Esophagus squamous epithelium (tissue), 4 donors: ENCODE data around the gene NPHP4.

ENCODE experiments used
- CTCF ChIP-seq, 6 experiments: fragments of 450-650 bp in 4 of 6; fragments of 200-600 bp in 2 of 6; sonication (generic) in 2 of 6; IDR thresholded peaks; one replicate each; pipeline ENCODE4 v1.5.1; 2016 to 2019; ENCODE audit warnings: antibody characterized with exemption in 6 of 6, mild to moderate bottlenecking in 4 of 6, moderate library complexity in 4 of 6
- POLR2A ChIP-seq, 4 donors: fragments of 450-650 bp; IDR thresholded peaks; one replicate each; pipeline ENCODE4 v1.6.1; 2017; ENCODE audit warnings: antibody characterized with exemption in 4 of 4, mild to moderate bottlenecking in 4 of 4, moderate library complexity in 3 of 4

- no peak for TF ChIP-seq CTCF (IDR thresholded peaks at IDR 0.05)
- no peak for TF ChIP-seq POLR2A (IDR thresholded peaks at IDR 0.05)
Measured at GRCh38 chr1:5933676-5934057, 58.6 kb downstream of the NPHP4 start.
